HG03095 (cell line): ENCODE results near the gene PCNT.
"Not testable (repeated sequence)": the region's sequence is repeated elsewhere in the genome, so short reads cannot be mapped to it uniquely, and the experiment has no call there.

Experiments
- ATAC-seq: cut with Tn5 transposase; IDR thresholded peaks from one replicate; pipeline ENCODE4 v1.9.1; 2021; ENCODE audit warnings: moderate library complexity; ENCODE audit not compliant: unreplicated experiment

The PCNT gene

GRCh38 chr21:46401186-46401910, 77.4 kb downstream of the PCNT start:
- no peak for ATAC-seq

GRCh38 chr21:46402421-46402820, 78.5 kb downstream of the PCNT start:
- ATAC-seq, result no peak

- not testable (repeated sequence) for ATAC-seq
Measured at GRCh38 chr21:46403234-46403811, 79.4 kb downstream of the PCNT start.

- no peak for ATAC-seq
Measured at GRCh38 chr21:46404306-46404705, 80.3 kb downstream of the PCNT start.

- no peak for ATAC-seq
Measured at GRCh38 chr21:46406001-46406400, 82.0 kb downstream of the PCNT start.

GRCh38 chr21:46409641-46410406, 85.9 kb downstream of the PCNT start:
- no peak for ATAC-seq

GRCh38 chr21:46410516-46410915, 86.6 kb downstream of the PCNT start:
- ATAC-seq, result no peak

- ATAC-seq, result no peak
Measured at GRCh38 chr21:46411236-46411635, 87.3 kb downstream of the PCNT start.

- no peak for ATAC-seq
Measured at GRCh38 chr21:46411691-46412090, 87.7 kb downstream of the PCNT start.

GRCh38 chr21:46412521-46413364, 88.8 kb downstream of the PCNT start:
- no peak for ATAC-seq

- ATAC-seq, result no peak
Measured at GRCh38 chr21:46413365-46413696, 89.4 kb downstream of the PCNT start.

GRCh38 chr21:46414965-46415275, 91.0 kb downstream of the PCNT start:
- ATAC-seq, result no peak

- no peak for ATAC-seq
Measured at GRCh38 chr21:46416551-46416950, 92.6 kb downstream of the PCNT start.

- no peak for ATAC-seq
Measured at GRCh38 chr21:46418265-46418946, 94.5 kb downstream of the PCNT start.

GRCh38 chr21:46420241-46421190, 96.6 kb downstream of the PCNT start:
- ATAC-seq, result no peak

- no peak for ATAC-seq
Measured at GRCh38 chr21:46421191-46421750, 97.3 kb downstream of the PCNT start.

GRCh38 chr21:46421756-46422555, 98.0 kb downstream of the PCNT start:
- ATAC-seq, result no peak

GRCh38 chr21:46422636-46423241, 98.8 kb downstream of the PCNT start:
- no peak for ATAC-seq
